ENCODE data around the gene PPP1R26. TPM values are rescaled to one million over a fixed set of nuclear protein-coding genes. Genes with fewer than 3 reads are reported as not detected.
A peak's percentile ranks its signal among the peaks of the same experiment; 100 is the strongest.

Gene PPP1R26
- total and polyA plus RNA-seq, 2 of the 13 experiments (the other 11 are each of a cell fraction or from before 2014, with no cell fraction given): 8.6 to 11.6 TPM

GRCh38 chr9:135502168-135502872, 22.7 kb downstream of the PPP1R26 start (continued):
- no peak for TF ChIP-seq TCF12 (IDR thresholded peaks at IDR 0.05)
- TF ChIP-seq TCF12 (CRISPR knock-in tag; IDR thresholded peaks at IDR 0.05): no peak
- no peak for TF ChIP-seq ZBTB7B (CRISPR knock-in tag; IDR thresholded peaks at IDR 0.05)

- in situ Hi-C loops (cut with HindIII; ENCODE audit: extremely low pct_ligation_motif_present, low pct_unique_long_range_greater_than_20kb) (no loop called here), intact Hi-C loops (cut with micrococcal nuclease; ENCODE audit: unreplicated experiment) (no loop called here)
- Histone ChIP-seq H3K36me3 (replicated peaks in 1 of 2; ENCODE audit: control insufficient read depth in 1 of 2, insufficient read depth in 2 of 2, low read length in 2 of 2) (peaks cover 13 to 26% of the 10 kb centered on the region in 2 experiments), H3K27ac (ENCODE audit: extremely low read length, insufficient read depth, low read length) (no peak overlapping the region), H3K9ac (ENCODE audit: insufficient read depth, low read depth, low read length) (no peak overlapping the region), H2AFZ (ENCODE audit: low read length) (no peak overlapping the region), H4K20me1 (ENCODE audit: insufficient read depth, low read length) (peaks cover 16% of the 10 kb centered on the region), H3K4me2 (ENCODE audit: low read depth, low read length) (no peak overlapping the region), H3K27me3 (ENCODE audit: control insufficient read depth in 1 of 2, insufficient read depth in 2 of 2, low read length in 2 of 2) (peaks cover 0 to 1% of the 10 kb centered on the region in 2 experiments; a peak in 1 of 5 replicates), H3K4me1 (ENCODE audit: insufficient read depth, low read length) (peaks cover 42% of the 10 kb centered on the region), H3K4me3 (replicated peaks in 1 of 3; ENCODE audit: insufficient read depth in 1 of 3, low read depth in 2 of 3, low read length in 3 of 3) (0 out of 6 replicates have a peak overlapping the region, but pooled peaks of 1 of the 3 experiments have one; percentile 92), H3K79me2 (ENCODE audit: insufficient read depth, low read length) (peaks cover 10% of the 10 kb centered on the region), H3K9me3 (ENCODE audit: low read length) (no peaks in the 10 kb centered on the region)
- FAIRE-seq: no peak
- ATAC-seq: no peak
- ChIA-PET POLR2A (no interaction called here), CTCF (ENCODE audit: low intra/inter-chr PET ratio, low total read pairs) (no interaction called here)
- WGBS (ENCODE audit: low lambda C conversion rate): 91% methylated on average over 4 of the region's 16 CpGs
- no peak for TF ChIP-seq ZNF329 (CRISPR knock-in tag; IDR thresholded peaks at IDR 0.05; ENCODE audit: low read depth)
- TF ChIP-seq ZNF629 (CRISPR knock-in tag; conservative IDR thresholded peaks at IDR 0.05): no peak
- TF ChIP-seq MAZ (IDR thresholded peaks at IDR 0.05; ENCODE audit: borderline replicate concordance, low read depth, low read length): no peak
- no peak for TF ChIP-seq MAZ (CRISPR knock-in tag; IDR thresholded peaks at IDR 0.05; ENCODE audit: low read depth)
- TF ChIP-seq GATAD1 (CRISPR knock-in tag; IDR thresholded peaks at IDR 0.05): no peak
- no peak for TF ChIP-seq NFE2L2 (IDR thresholded peaks at IDR 0.05; ENCODE audit: low read length)
- TF ChIP-seq WIZ (CRISPR knock-in tag; IDR thresholded peaks at IDR 0.05): no peak
- TF ChIP-seq IRF2 (CRISPR knock-in tag; IDR thresholded peaks at IDR 0.05): no peak
- no peak for TF ChIP-seq ZFP82 (CRISPR knock-in tag; IDR thresholded peaks at IDR 0.05; ENCODE audit: borderline replicate concordance)
- no peak for TF ChIP-seq ZNF557 (CRISPR knock-in tag; IDR thresholded peaks at IDR 0.05)
- TF ChIP-seq ZSCAN22 (CRISPR knock-in tag; IDR thresholded peaks at IDR 0.05): no peak
- no peak for TF ChIP-seq KMT2B (CRISPR knock-in tag; IDR thresholded peaks at IDR 0.05)
- no peak for TF ChIP-seq ZNF598 (CRISPR knock-in tag; IDR thresholded peaks at IDR 0.05; ENCODE audit: borderline replicate concordance)
- no peak for TF ChIP-seq GLMP (CRISPR knock-in tag; IDR thresholded peaks at IDR 0.05; ENCODE audit: borderline replicate concordance)
- TF ChIP-seq ARID5B (CRISPR knock-in tag; IDR thresholded peaks at IDR 0.05): no peak
- no peak for TF ChIP-seq ZFY (CRISPR knock-in tag; IDR thresholded peaks at IDR 0.05)
- no peak for TF ChIP-seq ZNF382 (CRISPR knock-in tag; IDR thresholded peaks at IDR 0.05; ENCODE audit: borderline replicate concordance)
- no peak for TF ChIP-seq SSRP1 (CRISPR knock-in tag; IDR thresholded peaks at IDR 0.05)
- no peak for TF ChIP-seq ZKSCAN1 (IDR thresholded peaks at IDR 0.05; ENCODE audit: low read length)
- no TSS peak for BruUV-seq (replicated peaks)
- DNase-seq (ENCODE audit: low spot score): no peak
These were observed 23.3 kb downstream of the PPP1R26 start for GRCh38 chr9:135502873-135503321.

All from HepG2 (cell line).